ENCODE data around the gene ARMC9. TPM values are rescaled to one million over a fixed set of nuclear protein-coding genes. Genes with fewer than 3 reads are reported as not detected.
A peak's percentile ranks its signal among the peaks of the same experiment; 100 is the strongest.

Gene ARMC9
- total RNA-seq, 2 donors from 2014 or later = 2.0 to 4.0 TPM

DNA sequence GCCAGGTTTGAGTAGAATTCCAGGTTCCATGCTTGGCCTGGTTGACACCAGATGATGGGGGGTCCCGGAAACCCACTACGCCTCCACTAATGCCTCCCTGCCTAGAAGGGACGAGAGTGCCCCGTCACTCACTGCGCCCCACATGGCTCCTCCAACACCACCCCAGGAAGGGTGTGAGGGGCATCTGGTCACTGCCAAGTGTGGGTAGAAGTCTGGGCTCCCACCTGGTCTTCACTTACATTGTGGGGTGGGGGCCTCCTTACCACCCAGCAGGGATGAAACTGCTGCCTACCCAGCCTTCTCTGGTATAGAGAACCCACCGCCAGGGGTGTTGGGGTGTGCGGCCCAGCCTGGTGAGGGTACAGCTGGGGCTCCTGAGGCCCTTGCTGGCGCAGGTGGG, 131.9 kb downstream of the ARMC9 start:
- no peak overlapping the region for H3K27ac Mint-ChIP-seq
- H3K9me3 Mint-ChIP-seq = no peaks in the 10 kb centered on the region
- H3K36me3 Mint-ChIP-seq = no peaks in the 10 kb centered on the region
- no peak for DNase-seq (ENCODE audit: low spot score in 2 of 2)
- no peak for ATAC-seq

- ATAC-seq (no peak), DNase-seq (ENCODE audit: low spot score in 2 of 2) (no peak)
- no peak overlapping the region for H3K27ac Mint-ChIP-seq
- H3K36me3 Mint-ChIP-seq = no peaks in the 10 kb centered on the region
- no peaks in the 10 kb centered on the region for H3K9me3 Mint-ChIP-seq
Observed at GRCh38 chr2:231331533-231331932, 133.1 kb downstream of the ARMC9 start.

DNA sequence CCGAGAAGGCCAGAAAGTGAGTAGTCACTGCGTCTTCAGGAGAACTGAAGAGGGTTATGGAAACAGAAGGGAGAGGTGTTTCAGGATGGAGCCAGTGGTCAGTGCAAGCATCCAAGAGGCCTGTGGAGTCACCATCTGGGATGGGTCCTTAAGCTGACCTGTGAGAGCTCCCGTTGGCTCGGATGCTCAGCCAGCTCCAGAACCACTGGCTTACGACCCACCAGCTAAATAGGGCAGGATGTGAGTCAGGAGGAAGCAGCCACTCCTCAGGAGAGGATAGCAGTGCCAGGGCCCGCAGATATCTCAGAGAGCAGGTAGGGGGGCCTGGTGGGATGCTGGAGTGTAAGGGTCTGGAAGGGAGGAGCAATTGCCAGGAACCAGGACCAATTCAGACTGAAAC, 134.0 kb downstream of the ARMC9 start:
- no peak for DNase-seq (ENCODE audit: low spot score in 2 of 2)
- no peak for ATAC-seq
- H3K9me3 Mint-ChIP-seq = no peaks in the 10 kb centered on the region
- H3K36me3 Mint-ChIP-seq = no peaks in the 10 kb centered on the region
- peak overlapping the region in 1 of 2 donors; percentile 70 for H3K27ac Mint-ChIP-seq

DNA sequence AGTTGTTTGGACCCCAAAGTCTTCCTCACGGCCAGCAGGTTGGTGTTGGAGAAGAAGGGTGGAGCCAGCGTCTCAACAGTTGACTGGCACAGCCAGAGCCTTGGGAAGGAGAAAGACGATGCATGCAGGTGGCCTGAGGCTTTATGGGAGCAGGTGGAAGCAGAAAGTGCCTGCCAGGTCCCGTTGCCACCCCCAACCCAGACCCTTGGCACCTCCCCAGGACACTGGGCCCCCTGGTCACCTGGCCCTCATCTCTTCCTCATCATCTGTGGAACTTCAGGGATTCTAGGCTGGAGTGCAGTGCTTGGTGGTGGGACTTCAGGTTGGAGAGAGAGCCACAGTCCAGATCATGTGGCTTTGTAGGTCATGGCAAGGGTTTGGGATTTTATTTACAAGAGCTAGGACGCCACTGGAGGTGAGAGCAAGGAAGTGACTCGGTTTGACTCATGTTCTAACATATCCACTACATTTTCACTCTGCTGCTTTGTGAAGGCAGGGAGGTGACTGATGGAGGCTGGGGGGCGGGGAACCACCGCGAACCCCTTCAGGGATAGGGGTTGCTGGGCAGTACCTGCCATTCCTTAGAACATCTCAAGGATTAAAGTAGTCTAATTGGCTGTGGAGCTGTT, 134.6 kb downstream of the ARMC9 start:
- ATAC-seq (no peak), DNase-seq (ENCODE audit: low spot score in 2 of 2) (no peak)
- Mint-ChIP-seq H3K36me3 (no peaks in the 10 kb centered on the region), H3K9me3 (no peaks in the 10 kb centered on the region), H3K27ac (no peak overlapping the region)

- Mint-ChIP-seq H3K36me3 (no peaks in the 10 kb centered on the region), H3K9me3 (no peaks in the 10 kb centered on the region), H3K27ac (no peak overlapping the region)
- DNase-seq (ENCODE audit: low spot score in 2 of 2) (no peak), ATAC-seq (no peak)
Observed at GRCh38 chr2:231334179-231334930, 135.9 kb downstream of the ARMC9 start.

- Mint-ChIP-seq H3K9me3 (no peaks in the 10 kb centered on the region), H3K27ac (no peak overlapping the region), H3K36me3 (no peaks in the 10 kb centered on the region)
- no peak for ATAC-seq
- DNase-seq (ENCODE audit: low spot score in 2 of 2) = no peak
Observed at GRCh38 chr2:231334981-231335380, 136.6 kb downstream of the ARMC9 start.

GRCh38 chr2:231335591-231335990, 137.2 kb downstream of the ARMC9 start:
- H3K9me3 Mint-ChIP-seq = no peaks in the 10 kb centered on the region
- no peaks in the 10 kb centered on the region for H3K36me3 Mint-ChIP-seq
- ATAC-seq (no peak), DNase-seq (ENCODE audit: low spot score in 2 of 2) (no peak)
- no peak overlapping the region for H3K27ac Mint-ChIP-seq

DNA sequence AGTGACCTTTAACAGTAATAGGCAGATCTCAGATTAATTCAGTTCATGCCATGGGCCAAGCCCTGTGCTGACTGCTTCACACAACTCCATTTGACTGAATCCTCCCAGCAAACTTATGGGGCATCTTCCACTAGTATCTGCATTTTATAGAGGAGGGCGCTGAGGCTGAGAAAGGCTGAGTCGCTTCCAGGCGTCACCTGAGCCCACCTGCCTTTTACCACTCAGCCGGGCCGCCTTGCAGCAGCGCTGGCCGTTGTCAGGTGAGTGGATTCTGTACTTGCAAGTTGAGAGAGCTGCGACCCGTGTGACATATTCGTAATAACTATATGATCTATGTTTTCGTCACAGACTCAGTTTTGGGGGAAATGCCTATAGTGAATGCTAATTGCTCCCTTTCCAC, 137.8 kb downstream of the ARMC9 start:
- ATAC-seq = no peak

GRCh38 chr2:231336700-231337099, 138.3 kb downstream of the ARMC9 start:
- Mint-ChIP-seq H3K9me3 (no peaks in the 10 kb centered on the region), H3K27ac (no peak overlapping the region), H3K36me3 (no peaks in the 10 kb centered on the region)
- DNase-seq (ENCODE audit: low spot score in 2 of 2) (no peak), ATAC-seq (no peak)

More for the DNA sequence above, 137.8 kb downstream of the ARMC9 start:
- Mint-ChIP-seq H3K9me3 (no peaks in the 10 kb centered on the region), H3K27ac (no peak overlapping the region), H3K36me3 (no peaks in the 10 kb centered on the region)
- no peak for DNase-seq (ENCODE audit: low spot score in 2 of 2)

- no peaks in the 10 kb centered on the region for H3K9me3 Mint-ChIP-seq
- DNase-seq (ENCODE audit: low spot score in 2 of 2) = no peak
- no peak for ATAC-seq
Observed at GRCh38 chr2:231337807-231338759, 139.7 kb downstream of the ARMC9 start.

DNA sequence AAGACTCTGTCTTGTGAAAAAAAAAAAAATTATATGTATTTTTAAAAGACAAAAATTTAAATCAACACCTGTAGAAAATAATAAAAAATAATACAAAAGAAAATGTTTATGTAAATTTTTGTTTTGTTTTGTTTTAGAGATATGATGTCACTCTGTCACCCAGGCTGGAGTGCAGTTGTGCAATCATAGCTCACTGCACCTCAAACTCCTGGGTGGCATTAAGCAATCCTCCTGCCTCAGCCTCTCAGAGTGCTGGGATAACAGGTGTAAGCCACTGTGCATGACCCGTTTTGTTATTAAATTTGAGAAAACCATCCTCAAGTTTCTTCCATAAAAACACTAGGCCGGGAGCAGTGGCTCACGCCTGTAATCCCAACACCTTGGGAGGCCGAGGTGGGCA, 140.9 kb downstream of the ARMC9 start:
- Mint-ChIP-seq H3K9me3 (no peaks in the 10 kb centered on the region), H3K36me3 (no peaks in the 10 kb centered on the region), H3K27ac (no peak overlapping the region)
- ATAC-seq (no peak), DNase-seq (ENCODE audit: low spot score in 2 of 2) (no peak)

More at GRCh38 chr2:231337807-231338759, 139.7 kb downstream of the ARMC9 start:
- Mint-ChIP-seq H3K27ac (no peak overlapping the region), H3K36me3 (no peaks in the 10 kb centered on the region)

DNA sequence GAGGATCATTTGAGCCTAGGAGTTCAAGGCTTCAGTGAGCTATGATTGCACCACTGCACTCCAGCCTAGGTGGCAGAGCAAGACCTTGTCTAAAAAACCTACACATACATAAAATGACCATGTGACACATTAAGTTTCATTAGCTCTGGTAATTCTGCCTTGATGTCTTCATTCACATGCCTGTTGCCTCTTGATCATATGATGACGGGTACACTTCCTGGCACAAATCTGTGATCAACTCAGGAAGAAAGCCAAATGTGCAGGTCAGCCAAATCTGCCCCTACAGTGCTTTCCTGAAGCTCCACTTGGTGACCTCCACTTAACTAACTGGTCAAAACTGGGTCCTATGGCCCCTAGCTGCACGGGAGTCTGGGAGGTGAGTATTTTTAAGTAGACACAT, 142.7 kb downstream of the ARMC9 start:
- Mint-ChIP-seq H3K9me3 (no peaks in the 10 kb centered on the region), H3K36me3 (no peaks in the 10 kb centered on the region), H3K27ac (no peak overlapping the region)
- ATAC-seq = no peak
- DNase-seq (ENCODE audit: low spot score in 2 of 2) = no peak

DNA sequence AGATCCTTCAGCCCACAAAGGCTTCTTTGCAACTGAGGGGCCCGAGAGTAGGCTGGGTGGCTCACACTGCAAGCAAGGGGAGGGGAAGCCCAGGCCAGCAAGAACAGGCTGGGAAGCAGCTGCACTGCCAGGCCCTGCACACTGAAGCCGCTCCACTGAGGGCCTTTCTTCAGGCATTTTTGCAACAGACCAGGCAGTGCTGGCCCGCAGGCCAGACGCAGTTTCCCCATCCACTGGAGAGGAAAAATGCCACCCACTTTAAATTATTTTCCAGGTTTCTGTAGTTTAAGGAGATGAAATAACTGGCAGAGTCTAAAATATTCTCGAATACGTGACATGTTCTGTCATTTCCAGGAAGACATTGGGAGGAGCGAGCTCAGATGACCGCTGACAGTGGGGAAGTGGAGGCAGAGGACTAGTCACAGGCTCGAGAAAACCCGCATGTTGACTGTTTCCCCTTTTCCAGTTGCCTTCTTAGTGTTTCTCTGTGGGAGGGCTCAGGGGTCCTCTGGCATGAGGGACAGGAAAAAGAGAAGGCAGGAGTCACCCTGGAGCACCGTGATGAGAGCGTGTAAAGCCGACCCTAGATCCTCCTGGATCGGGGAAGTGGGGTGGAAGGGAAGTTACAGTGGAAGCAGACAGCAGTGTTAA, 143.8 kb downstream of the ARMC9 start:
- Mint-ChIP-seq H3K27ac (no peak overlapping the region), H3K9me3 (no peaks in the 10 kb centered on the region)
- ATAC-seq = no peak

GRCh38 chr2:231343006-231343710, 144.7 kb downstream of the ARMC9 start:
- no peak for ATAC-seq
- Mint-ChIP-seq H3K27ac (no peak overlapping the region), H3K9me3 (no peaks in the 10 kb centered on the region)

More for the DNA sequence above, 143.8 kb downstream of the ARMC9 start:
- no peaks in the 10 kb centered on the region for H3K36me3 Mint-ChIP-seq
- DNase-seq (ENCODE audit: low spot score in 2 of 2) = no peak

GRCh38 chr2:231343988-231344387, 145.6 kb downstream of the ARMC9 start:
- no peaks in the 10 kb centered on the region for H3K36me3 Mint-ChIP-seq
- ATAC-seq = no peak
- H3K9me3 Mint-ChIP-seq = no peaks in the 10 kb centered on the region
- H3K27ac Mint-ChIP-seq = no peak overlapping the region
- no peak for DNase-seq (ENCODE audit: low spot score in 2 of 2)

More at GRCh38 chr2:231343006-231343710, 144.7 kb downstream of the ARMC9 start:
- no peak for DNase-seq (ENCODE audit: low spot score in 2 of 2)
- H3K36me3 Mint-ChIP-seq = no peaks in the 10 kb centered on the region

- Mint-ChIP-seq H3K36me3 (no peaks in the 10 kb centered on the region), H3K27ac (no peak overlapping the region), H3K9me3 (no peaks in the 10 kb centered on the region)
- no peak for DNase-seq (ENCODE audit: low spot score in 2 of 2)
- no peak for ATAC-seq
Observed at GRCh38 chr2:231344851-231345250, 146.4 kb downstream of the ARMC9 start.

Data from activated naive CD4-positive, alpha-beta T cell treated with anti-CD3 and anti-CD28 coated beads, Interleukin-2, amount 50 U/mL, for 72 hours (primary cell).